Esophagus squamous epithelium (tissue), 5 donors: ENCODE data around the gene PRADC1. TPM values are rescaled to one million over a fixed set of nuclear protein-coding genes. Genes with fewer than 3 reads are reported as not detected.

Source experiments
- DNase-seq: peaks from one replicate; lab custom pipeline; 2025; lab: John Stamatoyannopoulos, UW
- H3K27ac ChIP-seq, 4 donors: fragments of 200-600 bp; sonication (generic); one replicate each; pipeline ENCODE4 v1.5.1; 2016 to 2019; ENCODE audit warnings: mild to moderate bottlenecking in 1 of 4
- H3K27me3 ChIP-seq, 4 donors: fragments of 200-600 bp; sonication (generic); 1 replicate in 3 of 4; 2 replicates in 1 of 4; pipeline versions ENCODE4 v1.5.1 to v1.6.0; 2017 to 2021; ENCODE audit warnings: antibody characterized with exemption in 1 of 4
- H3K36me3 ChIP-seq, 3 donors: fragments of 200-600 bp; sonication (generic); one replicate each; pipeline ENCODE4 v1.5.1; 2016 to 2019
- H3K4me1 ChIP-seq, 3 donors: fragments of 200-600 bp; sonication (generic); one replicate each; pipeline ENCODE4 v1.5.1; 2017 to 2019
- H3K4me3 ChIP-seq, 4 donors: fragments of 200-600 bp; sonication (generic); 1 replicate in 3 of 4; 2 replicates in 1 of 4; pipeline ENCODE4 v1.5.1; 2016 to 2019; ENCODE audit warnings: mild to moderate bottlenecking in 2 of 4, moderate library complexity in 1 of 4
- H3K9me3 ChIP-seq, 3 donors: fragments of 200-600 bp; sonication (generic); one replicate each; pipeline ENCODE4 v1.5.1; 2016 to 2019
- POLR2A ChIP-seq, 4 donors: fragments of 450-650 bp; IDR thresholded peaks; one replicate each; pipeline ENCODE4 v1.6.1; 2017; ENCODE audit warnings: antibody characterized with exemption in 4 of 4, mild to moderate bottlenecking in 4 of 4, moderate library complexity in 3 of 4
- WGBS, 2 donors: methylation state at CpG; one replicate each; pipeline ENCODE4 v1.1.5; 2018; 5-methylcytosine and 5-hydroxymethylcytosine counted together
- intact Hi-C: fragments of 100-400 bp; cut with DNase I; formaldehyde crosslinking; loops from one replicate; pipeline ENCODE4 v1.15.0; 2022
- total RNA-seq, 4 donors: library from RNA; depleted of rRNA; stranded (reverse); fragments of >200 nt; gene quantifications; one replicate each; pipeline ENCODE4 v1.1.0, GENCODE V29; 2016
- TF ChIP-seq, protein P1 (sequence below), 6 experiments: fragments of 450-650 bp in 4 of 6; fragments of 200-600 bp in 2 of 6; sonication (generic) in 2 of 6; IDR thresholded peaks; one replicate each; pipeline ENCODE4 v1.5.1; 2016 to 2019; ENCODE audit warnings: antibody characterized with exemption in 6 of 6, mild to moderate bottlenecking in 4 of 6, moderate library complexity in 4 of 6
- donor health status: DM: yes; HTN: yes; CAD: no.

The PRADC1 gene
- total RNA-seq, 4 donors from 2014 or later: 19.2 to 32.8 (median 29.3) TPM

DNA sequence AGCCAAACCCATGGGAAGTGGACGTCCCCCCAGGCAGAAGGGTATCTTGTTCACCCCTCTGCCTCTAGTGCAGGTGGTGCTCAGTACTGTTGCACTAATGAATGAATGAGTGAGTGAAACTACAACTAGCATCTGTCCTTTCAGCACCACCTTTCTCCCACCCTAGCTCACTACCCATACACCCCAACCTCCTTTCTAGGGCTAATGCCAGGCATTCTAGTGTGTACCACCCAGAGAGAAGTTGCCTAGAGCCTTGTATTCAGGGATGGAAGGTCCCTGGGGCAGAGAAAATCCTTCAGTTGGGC, 23.5 kb upstream of the PRADC1 start:
- TF ChIP-seq, protein P1, sequence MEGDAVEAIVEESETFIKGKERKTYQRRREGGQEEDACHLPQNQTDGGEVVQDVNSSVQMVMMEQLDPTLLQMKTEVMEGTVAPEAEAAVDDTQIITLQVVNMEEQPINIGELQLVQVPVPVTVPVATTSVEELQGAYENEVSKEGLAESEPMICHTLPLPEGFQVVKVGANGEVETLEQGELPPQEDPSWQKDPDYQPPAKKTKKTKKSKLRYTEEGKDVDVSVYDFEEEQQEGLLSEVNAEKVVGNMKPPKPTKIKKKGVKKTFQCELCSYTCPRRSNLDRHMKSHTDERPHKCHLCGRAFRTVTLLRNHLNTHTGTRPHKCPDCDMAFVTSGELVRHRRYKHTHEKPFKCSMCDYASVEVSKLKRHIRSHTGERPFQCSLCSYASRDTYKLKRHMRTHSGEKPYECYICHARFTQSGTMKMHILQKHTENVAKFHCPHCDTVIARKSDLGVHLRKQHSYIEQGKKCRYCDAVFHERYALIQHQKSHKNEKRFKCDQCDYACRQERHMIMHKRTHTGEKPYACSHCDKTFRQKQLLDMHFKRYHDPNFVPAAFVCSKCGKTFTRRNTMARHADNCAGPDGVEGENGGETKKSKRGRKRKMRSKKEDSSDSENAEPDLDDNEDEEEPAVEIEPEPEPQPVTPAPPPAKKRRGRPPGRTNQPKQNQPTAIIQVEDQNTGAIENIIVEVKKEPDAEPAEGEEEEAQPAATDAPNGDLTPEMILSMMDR (IDR thresholded peaks at IDR 0.05): no peak
- TF ChIP-seq POLR2A (IDR thresholded peaks at IDR 0.05): no peak

DNA sequence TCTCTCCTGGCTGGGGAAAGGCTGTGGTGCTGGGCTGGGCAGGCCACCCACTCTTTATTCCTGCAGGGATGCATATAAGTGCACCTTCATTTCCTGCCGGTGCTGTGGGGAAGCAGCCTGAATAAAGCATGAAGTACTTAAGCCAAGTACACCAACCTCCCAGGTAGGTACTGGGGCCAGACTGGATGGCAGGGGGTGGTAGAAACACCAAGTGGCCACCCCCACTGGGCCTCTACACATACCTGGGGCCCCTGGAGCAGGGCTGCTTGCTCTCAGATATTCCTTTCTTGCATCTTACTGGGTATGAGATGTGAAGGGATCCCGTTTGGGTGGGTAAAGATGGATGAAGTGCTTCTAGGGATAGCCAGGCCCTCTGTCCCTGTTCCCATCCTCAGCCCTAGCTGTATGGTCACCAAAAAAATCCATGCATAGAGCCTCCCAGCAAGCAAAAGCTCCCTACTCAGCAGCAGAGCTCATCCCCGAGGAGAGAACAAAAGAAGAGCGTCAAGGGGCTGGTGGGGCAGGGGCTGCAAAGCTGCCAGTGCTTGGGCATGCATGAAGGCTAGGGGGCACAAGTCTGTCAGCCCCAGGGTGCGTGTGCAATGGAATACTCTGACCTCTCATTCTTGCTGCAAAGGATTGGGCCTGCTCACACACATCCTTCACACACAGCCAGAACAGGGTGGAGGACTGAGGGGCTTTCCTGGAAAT, 23.0 kb upstream of the PRADC1 start:
- DNase-seq: no peak
- Histone ChIP-seq H3K36me3 (peaks cover 5 to 45% (median 19%) of the 10 kb centered on the region in 3 donors), H3K9me3 (no peaks in the 10 kb centered on the region), H3K27me3 (no peaks in the 10 kb centered on the region), H3K27ac (no peak overlapping the region), H3K4me3 (no peak overlapping the region), H3K4me1 (peaks cover 0 to 14% (median 0%) of the 10 kb centered on the region in 3 donors)
- intact Hi-C loops: no loop called here
- TF ChIP-seq, protein P1 (IDR thresholded peaks at IDR 0.05): no peak
- TF ChIP-seq POLR2A (IDR thresholded peaks at IDR 0.05): no peak
- 61 to 100% methylated on average over 1 to 3 of the region's 5 CpGs for WGBS, 2 donors

More for the DNA sequence above, 23.5 kb upstream of the PRADC1 start:
- 43 to 100% methylated on average over 1 of the region's 1 CpG for WGBS, 2 donors
- Histone ChIP-seq H3K27ac (no peak overlapping the region), H3K36me3 (peaks cover 3 to 40% (median 14%) of the 10 kb centered on the region in 3 donors), H3K9me3 (no peaks in the 10 kb centered on the region), H3K27me3 (no peaks in the 10 kb centered on the region), H3K4me3 (no peak overlapping the region), H3K4me1 (peaks cover 0 to 14% (median 0%) of the 10 kb centered on the region in 3 donors)
- intact Hi-C loops: no loop called here
- no peak for DNase-seq

- H3K36me3 ChIP-seq: peaks cover 6 to 54% (median 27%) of the 10 kb centered on the region in 3 donors
- no peak overlapping the region for H3K4me3 ChIP-seq
- peaks cover 0 to 14% (median 0%) of the 10 kb centered on the region in 3 donors for H3K4me1 ChIP-seq
- H3K27me3 ChIP-seq: no peaks in the 10 kb centered on the region
- intact Hi-C loops: no loop called here
- no peak for DNase-seq
- TF ChIP-seq, protein P1 (IDR thresholded peaks at IDR 0.05): no peak
- TF ChIP-seq POLR2A (IDR thresholded peaks at IDR 0.05): no peak
- 20 to 38% methylated on average over 1 of the region's 4 CpGs for WGBS, 2 donors
- no peaks in the 10 kb centered on the region for H3K9me3 ChIP-seq
- no peak overlapping the region for H3K27ac ChIP-seq
Measured at GRCh38 chr2:73255007-73255644, 22.1 kb upstream of the PRADC1 start.

GRCh38 chr2:73254343-73255006, 21.4 kb upstream of the PRADC1 start:
- Histone ChIP-seq H3K4me3 (no peak overlapping the region), H3K27me3 (no peaks in the 10 kb centered on the region), H3K9me3 (no peaks in the 10 kb centered on the region), H3K36me3 (peaks cover 6 to 61% (median 33%) of the 10 kb centered on the region in 3 donors), H3K4me1 (peaks cover 0 to 14% (median 0%) of the 10 kb centered on the region in 3 donors), H3K27ac (peak overlapping the region in 3 of 4 donors; percentile 25 to 57 (median 35))
- 81 to 82% methylated on average over 7 of the region's 7 CpGs for WGBS, 2 donors
- DNase-seq: no peak
- TF ChIP-seq, protein P1 (IDR thresholded peaks at IDR 0.05): no peak
- no peak for TF ChIP-seq POLR2A (IDR thresholded peaks at IDR 0.05)
- intact Hi-C loops: no loop called here

- 70 to 75% methylated on average over 3 of the region's 3 CpGs for WGBS, 2 donors
- DNase-seq: no peak
- no peak overlapping the region for H3K4me3 ChIP-seq
- no peak for TF ChIP-seq POLR2A (IDR thresholded peaks at IDR 0.05)
- TF ChIP-seq, protein P1 (IDR thresholded peaks at IDR 0.05): no peak
- H3K27me3 ChIP-seq: no peaks in the 10 kb centered on the region
- peaks cover 0 to 14% (median 0%) of the 10 kb centered on the region in 3 donors for H3K4me1 ChIP-seq
- peaks cover 6 to 66% (median 39%) of the 10 kb centered on the region in 3 donors for H3K36me3 ChIP-seq
- peak overlapping the region in 3 of 4 donors; percentile 25 to 57 (median 35) for H3K27ac ChIP-seq
- intact Hi-C loops: no loop called here
- no peaks in the 10 kb centered on the region for H3K9me3 ChIP-seq
Measured at GRCh38 chr2:73253901-73254300, 20.9 kb upstream of the PRADC1 start.
